ENCODE data around the gene HOXA6.

GRCh38 chr7:27112361-27112760 is 35.2 kb downstream of the HOXA6 start:
- TF ChIP-seq CTCF (IDR thresholded peaks at IDR 0.05) (no peak), ZFX (IDR thresholded peaks at IDR 0.05; ENCODE audit: borderline replicate concordance) (no peak)

Measured in 22Rv1 (cell line).